Stimulated activated CD4-positive, alpha-beta T cell treated with anti-CD3 and anti-CD28 coated beads, Interleukin-12 subunit alpha, Interleukin-12 subunit beta, amount 100 ng/mL, for 24 hours (primary cell): ENCODE measurements around the gene CYRIA.

Source experiments
- DNase-seq, 2 experiments: peaks; one replicate each; pipeline ENCODE4 v3.0.0-alpha.2; 2020; ENCODE audit warnings: low read depth in 2 of 2

The CYRIA gene

GRCh38 chr2:16629770-16630169 is 35.9 kb downstream of the CYRIA start:
- no peak for DNase-seq

DNA sequence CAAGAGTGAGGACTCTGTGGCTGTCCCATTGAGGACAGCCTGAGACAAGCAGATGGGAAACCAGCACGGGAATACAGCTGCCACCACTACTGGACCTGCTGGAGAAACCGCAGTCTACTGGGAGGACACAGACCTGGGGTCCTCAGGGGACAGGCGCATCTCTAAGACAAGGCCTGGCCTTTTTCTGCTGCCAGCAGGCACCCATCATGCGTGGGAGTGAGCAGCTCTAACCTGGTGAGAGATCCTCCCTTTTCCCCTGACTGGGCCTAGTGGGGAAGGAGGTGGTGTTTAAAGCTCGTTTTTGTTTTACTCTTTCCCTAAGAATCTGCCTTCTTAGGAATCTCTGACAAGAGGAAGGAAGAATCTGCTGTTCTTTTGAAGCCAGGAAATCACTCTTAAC is 36.6 kb downstream of the CYRIA start:
- no peak for DNase-seq

GRCh38 chr2:16628314-16628713 is 37.3 kb downstream of the CYRIA start:
- DNase-seq, result no peak

- no peak for DNase-seq
Measured at GRCh38 chr2:16626997-16627605, 38.5 kb downstream of the CYRIA start.

- no peak for DNase-seq
Measured at GRCh38 chr2:16626497-16626896, 39.1 kb downstream of the CYRIA start.

DNA sequence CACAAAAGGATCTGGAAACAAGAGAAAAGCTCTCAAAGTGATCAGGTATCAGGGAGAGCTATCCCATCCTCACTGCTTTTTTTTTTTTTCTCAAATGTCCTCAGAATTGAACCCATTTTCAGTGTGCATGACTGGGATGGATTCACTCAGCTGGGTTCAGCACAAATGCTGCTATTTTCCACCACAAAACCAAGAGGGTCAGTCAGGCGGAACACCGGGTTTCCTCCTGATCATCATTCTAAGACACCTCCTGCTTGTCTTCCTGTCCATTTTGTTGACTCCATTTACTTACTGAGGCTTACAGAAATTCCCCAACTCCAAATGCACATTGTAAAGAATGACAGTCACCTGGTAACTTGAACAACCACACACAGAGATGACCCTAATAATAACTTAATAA is 39.9 kb downstream of the CYRIA start:
- no peak for DNase-seq

- no peak for DNase-seq
Measured at GRCh38 chr2:16625201-16625729, 40.4 kb downstream of the CYRIA start.

GRCh38 chr2:16624436-16624780 is 41.2 kb downstream of the CYRIA start:
- DNase-seq, result no peak

DNA sequence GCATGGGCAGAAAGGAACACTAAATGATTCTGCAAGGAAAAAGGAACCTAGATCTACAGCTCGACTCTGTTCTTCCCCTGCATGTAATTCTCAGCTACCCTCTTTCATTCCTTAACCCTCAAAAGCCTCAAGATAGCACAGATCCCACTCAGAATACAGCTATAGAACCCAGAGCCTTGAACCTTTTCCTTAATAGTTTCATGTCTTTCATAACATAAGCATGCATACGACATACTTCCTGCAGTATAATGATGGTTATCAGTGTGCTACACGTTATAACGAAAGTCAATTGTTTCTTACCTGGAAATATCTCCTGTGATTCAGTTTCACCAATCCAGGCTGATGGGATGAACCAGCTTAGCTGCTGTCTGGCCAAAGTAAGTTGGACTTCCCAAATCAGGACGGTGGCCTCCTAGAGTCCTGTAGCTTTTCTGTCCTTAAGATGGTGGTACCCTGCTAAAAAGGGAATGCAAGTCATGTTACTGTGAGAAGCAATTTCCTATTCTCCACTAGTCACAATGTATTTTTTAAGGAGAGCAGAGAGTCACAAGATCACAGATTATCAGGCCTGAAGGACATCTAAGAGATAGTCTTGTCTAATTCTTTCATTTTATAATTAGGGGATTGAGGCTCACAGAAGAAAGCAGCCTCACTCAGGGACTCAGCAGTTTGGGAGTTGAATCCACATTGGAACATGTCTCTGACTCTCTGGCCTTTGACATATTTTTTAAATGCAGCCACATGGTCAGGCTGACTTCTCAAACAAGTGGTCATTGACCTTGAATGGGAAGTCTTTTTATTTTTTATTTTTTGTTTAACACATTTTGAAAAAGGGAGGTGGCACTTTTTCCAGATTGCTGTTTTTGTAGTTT is 41.8 kb downstream of the CYRIA start:
- DNase-seq, result no peak

DNA sequence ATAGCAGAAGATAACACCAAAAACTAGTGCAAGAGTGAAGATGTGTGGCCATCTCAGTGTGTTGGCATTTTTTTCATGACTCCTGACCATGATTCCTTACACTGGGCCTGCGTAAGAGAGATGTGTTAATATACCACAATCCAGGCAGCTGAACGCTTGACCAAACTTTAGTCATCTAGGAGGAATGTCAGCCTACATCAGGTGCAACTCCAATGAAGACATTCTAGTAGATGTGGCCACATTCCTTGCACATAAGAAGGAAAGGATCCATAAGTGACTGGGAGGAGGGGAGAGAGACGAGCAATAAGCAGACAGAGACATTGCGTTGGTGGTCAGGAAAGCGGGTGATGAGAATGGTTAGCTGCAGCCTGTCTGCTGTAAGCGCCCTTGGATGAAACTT is 42.6 kb downstream of the CYRIA start:
- no peak for DNase-seq

GRCh38 chr2:16622399-16622968 is 43.1 kb downstream of the CYRIA start:
- no peak for DNase-seq

DNA sequence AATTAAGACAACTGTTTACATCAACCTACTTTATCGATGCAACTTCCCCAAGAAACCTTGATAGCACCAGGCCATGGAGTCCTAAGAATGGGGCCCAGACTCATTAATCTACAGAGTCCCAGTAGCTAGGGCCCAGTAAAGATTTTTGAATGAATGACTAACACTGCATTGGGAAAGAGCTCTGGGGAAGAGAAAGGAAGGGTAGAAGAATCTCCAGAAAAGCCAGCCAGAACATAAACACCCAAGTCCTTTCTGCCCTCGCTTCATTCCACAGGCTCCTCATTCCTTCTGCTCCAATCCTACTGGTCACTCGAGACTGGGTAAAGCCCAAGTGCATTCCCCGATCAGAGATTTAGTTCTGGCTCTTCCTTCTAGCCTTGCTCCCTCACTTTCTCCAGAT is 44.3 kb downstream of the CYRIA start:
- no peak for DNase-seq

- no peak for DNase-seq
Measured at GRCh38 chr2:16620590-16620989, 45.0 kb downstream of the CYRIA start.

- DNase-seq, result no peak
Measured at GRCh38 chr2:16619576-16620245, 45.9 kb downstream of the CYRIA start.

DNA sequence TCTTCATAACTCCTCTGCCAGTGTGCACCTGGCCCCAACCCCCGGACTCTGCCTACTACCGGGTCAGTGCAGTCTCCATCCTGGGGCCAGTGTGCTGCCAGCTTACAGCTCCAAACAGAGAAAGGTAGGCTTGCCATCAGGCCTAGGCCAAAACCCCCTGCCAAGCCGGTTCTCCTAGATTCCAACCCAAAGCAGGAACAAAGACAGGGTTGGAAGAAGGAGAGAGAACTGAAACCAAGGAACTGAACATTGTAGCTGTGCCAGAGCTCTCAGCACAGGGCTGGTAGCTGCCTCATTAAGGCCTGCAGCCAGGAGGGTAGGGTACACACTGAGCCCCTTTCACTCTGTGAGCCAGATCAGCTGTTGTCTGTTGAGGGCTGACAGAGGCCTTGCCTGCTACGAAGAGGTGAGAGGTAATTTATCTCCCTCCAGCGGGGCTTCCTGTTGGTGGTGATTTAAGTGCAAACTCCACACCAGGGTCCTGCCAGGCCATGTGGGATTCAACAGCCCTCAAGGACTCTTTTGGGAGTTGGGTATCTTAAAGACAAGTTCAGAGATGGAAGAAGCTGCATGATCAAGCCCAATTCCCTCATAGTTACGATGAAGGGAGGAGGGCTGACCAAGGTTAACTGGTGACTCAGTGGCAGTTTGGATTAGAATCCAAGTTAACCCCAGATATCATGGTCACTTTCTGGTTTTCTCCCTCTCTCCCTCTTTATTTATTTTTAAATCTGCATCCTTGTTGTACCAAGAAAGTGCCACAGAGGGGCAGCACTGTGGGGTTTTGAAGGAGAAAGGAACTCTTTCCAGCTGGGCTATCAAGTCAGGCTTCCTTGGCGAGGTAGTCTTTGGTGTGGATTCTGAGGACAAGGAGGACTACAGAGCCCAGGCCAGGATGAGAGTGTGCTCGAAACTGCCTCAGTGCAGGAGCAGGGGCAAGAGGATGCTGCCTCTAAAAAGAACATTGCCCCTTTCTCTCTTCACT is 48.1 kb downstream of the CYRIA start:
- no peak for DNase-seq
